HG03159 (cell line): ENCODE results near the gene CELF4.

Source experiments
- ATAC-seq: cut with Tn5 transposase; IDR thresholded peaks from one replicate; pipeline ENCODE4 v1.9.1; 2021; ENCODE audit warnings: mild to moderate bottlenecking, moderate library complexity; ENCODE audit not compliant: unreplicated experiment

Gene CELF4

GRCh38 chr18:37299471-37300304 is 265.9 kb downstream of the CELF4 start:
- ATAC-seq, result peak; percentile 72

- no peak for ATAC-seq
Measured at GRCh38 chr18:37298816-37299215, 266.8 kb downstream of the CELF4 start.

GRCh38 chr18:37297106-37297505 is 268.5 kb downstream of the CELF4 start:
- no peak for ATAC-seq

GRCh38 chr18:37294951-37295350 is 270.6 kb downstream of the CELF4 start:
- no peak for ATAC-seq

- ATAC-seq, result no peak
Measured at GRCh38 chr18:37293359-37293758, 272.2 kb downstream of the CELF4 start.

GRCh38 chr18:37289423-37289822 is 276.2 kb downstream of the CELF4 start:
- ATAC-seq, result no peak

GRCh38 chr18:37287601-37288000 is 278.0 kb downstream of the CELF4 start:
- no peak for ATAC-seq

GRCh38 chr18:37286801-37287200 is 278.8 kb downstream of the CELF4 start:
- no peak for ATAC-seq

GRCh38 chr18:37285825-37286224 is 279.8 kb downstream of the CELF4 start:
- ATAC-seq, result no peak

GRCh38 chr18:37284260-37284659 is 281.3 kb downstream of the CELF4 start:
- no peak for ATAC-seq

- ATAC-seq, result no peak
Measured at GRCh38 chr18:37282386-37283037, 283.1 kb downstream of the CELF4 start.

- ATAC-seq, result no peak
Measured at GRCh38 chr18:37280701-37281393, 284.8 kb downstream of the CELF4 start.

- ATAC-seq, result no peak
Measured at GRCh38 chr18:37277804-37278203, 287.8 kb downstream of the CELF4 start.

- ATAC-seq, result no peak
Measured at GRCh38 chr18:37276111-37276890, 289.3 kb downstream of the CELF4 start.

- ATAC-seq, result no peak
Measured at GRCh38 chr18:37275237-37275741, 290.3 kb downstream of the CELF4 start.

- ATAC-seq, result no peak
Measured at GRCh38 chr18:37274309-37275236, 291.0 kb downstream of the CELF4 start.

GRCh38 chr18:37272841-37273240 is 292.8 kb downstream of the CELF4 start:
- ATAC-seq, result no peak

- no peak for ATAC-seq
Measured at GRCh38 chr18:37272226-37272625, 293.4 kb downstream of the CELF4 start.

GRCh38 chr18:37270666-37271052 is 294.9 kb downstream of the CELF4 start:
- ATAC-seq, result no peak
